Measurements from ENCODE around the gene SNRPD2. TPM values are rescaled to one million over a fixed set of nuclear protein-coding genes. Genes with fewer than 3 reads are reported as not detected.

Gene SNRPD2
- total RNA-seq, 1 donor from 2014 or later, result 219 TPM

GRCh38 chr19:45712699-45713067 is 20.9 kb upstream of the SNRPD2 start:
- no peak overlapping the region for H3K4me3 ChIP-seq (ENCODE audit: low read depth, low read length)
- no peak for TF ChIP-seq CTCF (IDR thresholded peaks at IDR 0.05; ENCODE audit: insufficient read depth, low read length, poor library complexity, severe bottlenecking)
- H3K36me3 ChIP-seq (ENCODE audit: control insufficient read depth, insufficient read depth, low read length), result no peaks in the 10 kb centered on the region
- DNase-seq (ENCODE audit: low read depth), result no peak
- no peaks in the 10 kb centered on the region for H3K27me3 ChIP-seq (ENCODE audit: control insufficient read depth, insufficient read depth, low read length)

GRCh38 chr19:45711851-45712698 is 20.3 kb upstream of the SNRPD2 start:
- no peak overlapping the region for H3K4me3 ChIP-seq (ENCODE audit: low read depth, low read length)
- DNase-seq (ENCODE audit: low read depth), result no peak
- H3K27me3 ChIP-seq (ENCODE audit: control insufficient read depth, insufficient read depth, low read length), result no peaks in the 10 kb centered on the region
- no peak for TF ChIP-seq CTCF (IDR thresholded peaks at IDR 0.05; ENCODE audit: insufficient read depth, low read length, poor library complexity, severe bottlenecking)
- no peaks in the 10 kb centered on the region for H3K36me3 ChIP-seq (ENCODE audit: control insufficient read depth, insufficient read depth, low read length)

GRCh38 chr19:45710356-45711130 is 18.8 kb upstream of the SNRPD2 start:
- Histone ChIP-seq H3K4me3 (ENCODE audit: low read depth, low read length) (no peak overlapping the region), H3K27me3 (ENCODE audit: control insufficient read depth, insufficient read depth, low read length) (no peaks in the 10 kb centered on the region), H3K36me3 (ENCODE audit: control insufficient read depth, insufficient read depth, low read length) (no peaks in the 10 kb centered on the region)
- DNase-seq (ENCODE audit: low read depth), result no peak
- no peak for TF ChIP-seq CTCF (IDR thresholded peaks at IDR 0.05; ENCODE audit: insufficient read depth, low read length, poor library complexity, severe bottlenecking)

GRCh38 chr19:45705710-45706415 is 14.1 kb upstream of the SNRPD2 start:
- no peak for DNase-seq (ENCODE audit: low read depth)
- TF ChIP-seq CTCF (IDR thresholded peaks at IDR 0.05; ENCODE audit: insufficient read depth, low read length, poor library complexity, severe bottlenecking), result no peak
- Histone ChIP-seq H3K4me3 (ENCODE audit: low read depth, low read length) (no peak overlapping the region), H3K27me3 (ENCODE audit: control insufficient read depth, insufficient read depth, low read length) (no peaks in the 10 kb centered on the region), H3K36me3 (ENCODE audit: control insufficient read depth, insufficient read depth, low read length) (peaks cover 2% of the 10 kb centered on the region)

- Histone ChIP-seq H3K4me3 (ENCODE audit: low read depth, low read length) (no peak overlapping the region), H3K27me3 (ENCODE audit: control insufficient read depth, insufficient read depth, low read length) (no peaks in the 10 kb centered on the region), H3K36me3 (ENCODE audit: control insufficient read depth, insufficient read depth, low read length) (peaks cover 2% of the 10 kb centered on the region)
- no peak for TF ChIP-seq CTCF (IDR thresholded peaks at IDR 0.05; ENCODE audit: insufficient read depth, low read length, poor library complexity, severe bottlenecking)
- DNase-seq (ENCODE audit: low read depth), result no peak
These were observed 13.4 kb upstream of the SNRPD2 start for GRCh38 chr19:45705115-45705514.
